Peyer's patch (tissue), 4 donors: ENCODE data around the gene TOMM6.

Source experiments
- CTCF ChIP-seq, 6 experiments: fragments of 450-650 bp in 4 of 6; fragments of 200-600 bp in 2 of 6; sonication (generic) in 1 of 6; IDR thresholded peaks; one replicate each; pipeline ENCODE4 v1.5.1; 2017 to 2019; ENCODE audit warnings: antibody characterized with exemption in 6 of 6, mild to moderate bottlenecking in 3 of 6, moderate library complexity in 1 of 6
- POLR2A ChIP-seq, 2 donors: fragments of 450-650 bp; IDR thresholded peaks; one replicate each; pipeline ENCODE4 v1.5.1; 2017; ENCODE audit warnings: antibody characterized with exemption in 2 of 2, mild to moderate bottlenecking in 2 of 2, moderate library complexity in 2 of 2

DNA sequence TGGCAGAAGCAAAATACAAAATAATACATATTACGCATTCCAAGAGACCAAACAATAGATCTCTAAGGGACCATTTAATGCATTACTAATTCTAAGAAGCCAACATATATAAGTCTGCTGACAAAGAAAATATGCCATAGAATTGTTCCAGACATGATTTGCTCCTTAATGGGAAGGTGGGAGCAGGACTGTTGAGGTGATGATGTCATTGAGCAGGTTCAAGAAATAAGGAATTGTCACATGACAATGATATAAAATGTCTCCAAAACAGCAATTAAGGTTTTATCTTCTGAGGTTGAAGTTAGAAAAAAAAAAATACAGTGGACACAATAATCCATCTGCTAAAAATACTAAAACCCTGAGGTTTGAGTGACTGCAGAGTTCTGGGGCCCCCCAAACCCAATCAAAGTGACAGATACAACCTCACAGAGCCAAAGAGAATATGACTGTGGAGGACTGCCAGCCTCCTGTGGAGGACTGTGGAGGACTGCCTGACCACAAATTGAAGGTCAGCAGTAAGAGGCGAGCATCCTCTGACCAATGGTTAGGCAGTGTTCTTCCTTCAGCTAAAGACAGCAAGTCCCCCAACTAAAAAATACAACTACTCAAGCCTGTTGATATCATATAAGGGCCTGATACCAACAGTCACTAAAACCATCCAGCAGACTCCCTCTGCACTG is 39.0 kb downstream of the TOMM6 start:
- TF ChIP-seq CTCF (IDR thresholded peaks at IDR 0.05), result no peak
- TF ChIP-seq POLR2A (IDR thresholded peaks at IDR 0.05), result no peak
